ENCODE results near the gene RUNX2. TPM values are rescaled to one million over a fixed set of nuclear protein-coding genes. Genes with fewer than 3 reads are reported as not detected.

Gene RUNX2
- total RNA-seq, 3 donors from 2014 or later: 26.5 to 37.0 (median 31.0) TPM

DNA sequence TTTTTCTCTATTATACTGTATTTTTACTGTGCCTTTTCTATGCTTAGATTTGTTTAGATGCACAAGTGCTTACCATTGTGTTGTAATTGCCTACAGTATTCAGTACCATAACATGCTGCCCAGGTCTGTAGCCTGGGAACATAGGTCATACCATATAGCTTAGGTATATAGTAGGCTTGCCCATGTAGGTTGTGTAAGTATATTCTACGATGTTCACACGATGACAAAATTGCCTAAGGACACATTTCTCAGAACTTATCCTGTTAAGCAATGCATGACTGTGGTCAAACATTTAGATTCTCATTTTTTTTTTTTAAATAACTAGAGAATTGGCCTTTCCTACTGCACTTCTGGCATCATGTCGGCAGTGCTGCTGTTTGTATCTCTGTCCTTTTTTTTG is 303.3 kb downstream of the RUNX2 start:
- H3K4me3 Mint-ChIP-seq: no peak overlapping the region
- H3K27me3 Mint-ChIP-seq (ENCODE audit: low read depth): no peaks in the 10 kb centered on the region
- DNase-seq (no peak), ATAC-seq (no peak)
- H3K9me3 Mint-ChIP-seq: no peaks in the 10 kb centered on the region
- peaks cover 2% of the 10 kb centered on the region for H3K36me3 Mint-ChIP-seq (ENCODE audit: insufficient read depth)
- peaks cover 23% of the 10 kb centered on the region for H3K4me1 Mint-ChIP-seq (ENCODE audit: low read depth)

DNA sequence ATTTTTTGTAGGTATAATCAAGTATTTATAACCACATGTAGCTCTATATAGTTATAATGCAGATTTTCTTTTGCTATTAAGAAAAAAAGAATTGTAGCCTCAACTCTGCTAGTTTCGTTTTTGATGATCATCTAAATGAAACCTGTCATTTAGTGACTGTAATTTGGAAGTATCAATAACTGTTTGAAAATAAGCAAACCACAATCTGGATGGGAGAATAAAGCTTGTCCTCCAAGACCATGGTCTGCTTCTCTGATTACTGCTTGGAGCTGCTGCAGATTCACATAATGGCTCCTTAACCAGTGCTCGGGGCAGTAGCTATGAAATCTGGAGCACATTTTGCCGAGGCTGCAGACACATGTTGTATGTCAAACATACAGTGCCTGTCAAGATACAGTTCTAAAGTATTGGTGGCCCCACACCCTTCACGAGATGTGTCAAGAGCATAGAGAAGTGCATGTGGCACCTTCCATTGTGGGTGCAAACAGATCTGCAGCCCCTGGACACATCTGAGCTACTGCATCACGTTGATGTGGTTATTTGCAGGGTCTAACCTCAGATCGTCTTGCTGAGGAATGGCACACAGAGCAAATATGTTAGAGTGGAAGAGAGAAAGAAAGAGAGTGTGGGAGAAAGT is 305.3 kb downstream of the RUNX2 start:
- H3K9me3 Mint-ChIP-seq: no peaks in the 10 kb centered on the region
- peak; percentile 27 to 50 for ATAC-seq
- no peak for DNase-seq
- H3K27me3 Mint-ChIP-seq (ENCODE audit: low read depth): no peaks in the 10 kb centered on the region
- peaks cover 10% of the 10 kb centered on the region for H3K4me1 Mint-ChIP-seq (ENCODE audit: low read depth)
- H3K36me3 Mint-ChIP-seq (ENCODE audit: insufficient read depth): peaks cover 2% of the 10 kb centered on the region
- H3K4me3 Mint-ChIP-seq: peak overlapping the region; percentile 7

DNA sequence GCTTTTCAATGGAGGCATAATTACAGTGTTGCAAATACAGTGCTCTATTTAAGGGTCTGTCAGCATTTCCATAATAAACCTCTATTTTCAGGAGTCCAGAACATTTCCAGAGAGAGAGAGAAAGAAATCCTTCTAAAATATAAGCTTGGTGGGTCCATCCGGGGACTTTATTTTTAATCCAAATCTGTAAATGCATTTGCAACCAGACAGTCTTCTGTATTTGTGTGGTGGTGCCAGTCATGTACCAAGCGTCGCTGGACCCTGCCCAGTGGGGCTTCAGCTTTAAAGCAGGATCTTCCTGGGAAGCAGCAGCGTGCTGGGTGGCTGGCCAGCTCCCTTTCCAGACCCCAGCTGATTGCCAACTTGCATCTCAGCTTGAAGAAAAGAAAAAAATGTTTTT is 306.1 kb downstream of the RUNX2 start:
- no peaks in the 10 kb centered on the region for H3K27me3 Mint-ChIP-seq (ENCODE audit: low read depth)
- no peak overlapping the region for H3K4me3 Mint-ChIP-seq
- peaks cover 9% of the 10 kb centered on the region for H3K4me1 Mint-ChIP-seq (ENCODE audit: low read depth)
- ATAC-seq (no peak), DNase-seq (no peak)
- H3K36me3 Mint-ChIP-seq (ENCODE audit: insufficient read depth): peaks cover 2% of the 10 kb centered on the region
- no peaks in the 10 kb centered on the region for H3K9me3 Mint-ChIP-seq

DNA sequence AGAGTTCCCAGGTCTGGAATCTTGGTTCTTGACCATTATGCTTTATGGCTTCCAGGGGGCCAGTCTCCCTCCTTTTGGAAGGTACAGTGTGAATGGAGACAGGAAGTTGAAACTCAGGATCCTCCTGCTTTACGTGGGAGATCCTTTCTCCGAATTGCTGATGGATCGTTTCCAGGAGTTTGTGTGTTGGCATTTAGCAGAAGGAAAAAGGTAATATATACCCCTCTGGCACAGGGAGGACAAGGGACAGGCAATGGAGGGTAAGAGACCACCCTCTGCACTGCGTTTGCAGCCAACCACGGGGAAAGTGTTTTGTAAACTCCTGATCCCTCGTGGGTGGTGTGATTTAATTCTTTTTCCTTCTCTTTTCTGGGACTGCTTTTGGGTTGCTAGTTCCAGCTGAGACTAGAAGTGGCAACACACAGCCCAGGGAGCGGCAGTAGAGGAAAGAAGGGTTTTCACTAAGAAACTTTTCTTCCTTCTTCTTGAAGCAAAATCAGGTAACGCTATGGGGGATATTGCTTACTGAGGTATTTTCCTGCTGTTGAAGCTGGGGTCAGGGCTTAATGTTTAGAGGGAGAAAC is 307.2 kb downstream of the RUNX2 start:
- Mint-ChIP-seq H3K27me3 (ENCODE audit: low read depth) (no peaks in the 10 kb centered on the region), H3K4me3 (no peak overlapping the region), H3K36me3 (ENCODE audit: insufficient read depth) (peaks cover 2% of the 10 kb centered on the region), H3K4me1 (ENCODE audit: low read depth) (peaks cover 9% of the 10 kb centered on the region), H3K9me3 (no peaks in the 10 kb centered on the region)
- DNase-seq (no peak), ATAC-seq (no peak)

DNA sequence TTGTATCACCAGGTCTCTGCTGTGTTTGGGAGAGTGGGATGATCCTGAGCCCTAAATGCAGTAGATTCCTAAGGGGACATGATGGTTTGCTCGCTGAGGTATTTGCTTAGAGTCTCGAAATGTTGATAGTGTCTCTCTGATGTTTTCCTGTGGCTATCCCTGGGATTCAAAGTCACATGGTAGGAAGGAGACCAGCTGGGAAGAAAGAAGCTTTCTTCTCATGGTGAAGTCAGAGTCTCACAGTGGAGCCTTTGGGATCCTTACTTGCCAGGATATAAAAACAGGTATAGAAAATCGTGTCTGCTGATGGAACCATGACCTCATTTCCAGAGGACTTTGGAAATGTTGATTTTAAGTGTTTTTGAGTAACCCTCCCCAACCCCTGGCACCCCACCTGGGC is 308.9 kb downstream of the RUNX2 start:
- Mint-ChIP-seq H3K27me3 (ENCODE audit: low read depth) (no peaks in the 10 kb centered on the region), H3K4me1 (ENCODE audit: low read depth) (peaks cover 9% of the 10 kb centered on the region), H3K9me3 (no peaks in the 10 kb centered on the region), H3K4me3 (no peak overlapping the region), H3K36me3 (ENCODE audit: insufficient read depth) (peaks cover 2% of the 10 kb centered on the region)
- DNase-seq (no peak), ATAC-seq (no peak)

DNA sequence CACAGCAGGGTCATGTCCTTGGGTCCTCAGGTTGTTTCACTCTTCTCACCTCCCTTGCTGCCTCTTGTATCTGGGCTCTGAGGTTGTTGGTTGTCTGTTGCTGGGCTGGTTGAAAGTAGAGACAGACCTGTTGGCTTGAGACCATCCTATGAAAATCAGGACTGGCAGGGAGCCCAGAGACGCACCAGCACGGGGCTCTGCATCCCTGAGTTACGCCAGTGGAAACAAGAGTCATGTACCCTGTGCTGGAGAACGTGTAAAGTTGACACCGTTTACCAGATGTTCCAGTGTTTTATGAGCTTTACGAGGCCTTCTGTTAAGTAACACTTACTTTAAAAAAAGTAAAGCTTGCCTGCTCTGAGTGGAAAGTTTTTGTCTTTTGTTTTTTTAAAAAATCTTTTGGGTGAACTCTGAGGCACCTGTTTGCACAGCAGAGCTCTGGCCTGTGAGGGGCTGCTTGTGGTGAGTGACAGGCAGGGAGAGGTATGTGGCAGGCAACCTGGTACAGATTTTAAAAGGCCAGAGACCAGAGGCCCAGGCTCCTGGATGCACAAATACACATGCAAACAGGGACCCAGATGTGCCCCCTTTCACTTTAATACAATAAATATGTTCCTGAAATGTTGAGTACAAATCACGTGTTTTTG is 309.6 kb downstream of the RUNX2 start:
- Mint-ChIP-seq H3K9me3 (no peaks in the 10 kb centered on the region), H3K4me1 (ENCODE audit: low read depth) (peaks cover 8% of the 10 kb centered on the region), H3K36me3 (ENCODE audit: insufficient read depth) (peaks cover 2% of the 10 kb centered on the region), H3K4me3 (no peak overlapping the region), H3K27me3 (ENCODE audit: low read depth) (no peaks in the 10 kb centered on the region)
- DNase-seq (no peak), ATAC-seq (no peak)

DNA sequence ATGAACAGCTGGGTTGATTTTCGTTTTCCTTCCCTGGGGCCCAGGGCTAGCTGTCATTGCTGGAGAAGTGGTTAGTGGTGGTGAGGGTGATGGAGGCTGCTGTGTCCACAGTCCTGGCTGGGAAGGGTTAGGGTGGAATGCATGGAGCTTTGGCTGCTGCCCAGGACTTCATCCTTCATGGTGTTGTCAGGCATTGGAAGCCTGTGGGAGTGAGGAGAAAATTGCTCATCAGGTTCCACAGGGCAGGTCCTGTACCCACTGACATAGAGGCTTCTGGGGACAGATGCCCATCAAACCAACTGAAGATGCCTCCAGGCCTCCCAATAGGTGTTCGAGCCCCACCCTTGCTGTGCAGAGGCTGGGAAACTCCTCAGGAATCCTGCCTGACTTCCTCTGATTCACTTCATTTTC is 312.0 kb downstream of the RUNX2 start:
- ATAC-seq (no peak), DNase-seq (no peak)
- Mint-ChIP-seq H3K4me1 (ENCODE audit: low read depth) (peaks cover 1% of the 10 kb centered on the region), H3K36me3 (ENCODE audit: insufficient read depth) (peaks cover 2% of the 10 kb centered on the region), H3K9me3 (no peaks in the 10 kb centered on the region), H3K27me3 (ENCODE audit: low read depth) (no peaks in the 10 kb centered on the region), H3K4me3 (no peak overlapping the region)

DNA sequence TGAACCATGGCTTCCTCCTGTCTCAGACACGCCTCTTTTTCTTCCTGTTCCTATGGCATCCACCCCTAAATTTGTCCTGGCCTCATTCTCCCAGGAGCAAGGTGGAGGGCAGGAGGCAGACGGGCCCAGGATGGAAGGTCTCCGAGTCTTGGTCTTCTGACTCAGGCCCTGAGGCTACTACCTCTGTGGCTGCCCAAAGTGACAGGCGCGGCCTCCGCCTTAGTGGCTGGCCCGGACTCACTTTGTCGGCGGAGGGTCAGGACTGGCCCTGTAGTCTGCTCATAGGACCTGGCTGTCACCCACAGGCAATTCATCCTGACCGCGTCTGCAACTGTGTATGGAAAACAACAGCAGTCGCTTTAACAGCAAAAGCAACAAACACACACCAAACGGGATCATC is 312.7 kb downstream of the RUNX2 start:
- H3K36me3 Mint-ChIP-seq (ENCODE audit: insufficient read depth): no peaks in the 10 kb centered on the region
- ATAC-seq (no peak), DNase-seq (no peak)
- peaks cover 6% of the 10 kb centered on the region for H3K4me1 Mint-ChIP-seq (ENCODE audit: low read depth)
- no peaks in the 10 kb centered on the region for H3K9me3 Mint-ChIP-seq
- H3K27me3 Mint-ChIP-seq (ENCODE audit: low read depth): no peaks in the 10 kb centered on the region
- H3K4me3 Mint-ChIP-seq: no peak overlapping the region

DNA sequence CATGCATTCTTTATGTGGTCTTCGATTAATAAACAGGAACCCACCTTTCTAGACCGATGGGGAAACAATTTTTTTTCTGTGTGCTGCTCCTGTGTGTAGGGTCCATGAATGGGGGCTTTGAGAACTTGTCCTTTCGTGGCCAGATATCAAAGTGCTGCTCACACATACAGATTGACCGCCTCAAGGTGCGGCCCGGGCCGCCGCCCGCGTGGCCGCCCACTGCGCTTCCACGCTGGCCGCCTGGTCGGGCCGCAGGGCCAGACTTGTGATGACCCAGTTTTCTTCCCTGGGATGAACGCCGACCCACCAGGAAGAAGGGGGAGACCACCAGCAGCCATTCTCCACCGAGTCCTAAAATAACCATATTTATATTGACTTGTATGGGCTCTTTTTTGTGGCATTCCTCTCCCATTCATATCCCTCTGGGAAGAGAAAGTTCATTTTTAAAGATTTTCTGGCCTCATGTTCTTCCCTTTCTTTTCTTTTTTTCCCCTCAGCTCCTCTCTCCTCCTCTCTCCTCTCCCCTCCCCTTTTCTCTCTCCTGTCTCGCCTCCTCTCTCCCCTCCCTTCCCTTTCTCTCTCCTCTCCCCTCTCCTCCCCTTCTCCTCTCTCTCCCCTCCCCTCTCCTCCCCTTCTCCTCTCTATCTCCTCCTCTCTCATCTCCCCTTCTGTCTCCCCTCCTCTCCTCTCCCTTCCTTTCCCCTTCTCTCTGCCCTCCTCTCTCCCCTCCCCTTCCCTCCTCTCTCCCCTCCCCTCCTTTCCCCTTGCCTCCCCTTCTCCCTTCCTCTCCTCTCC is 314.4 kb downstream of the RUNX2 start:
- Mint-ChIP-seq H3K9me3 (no peaks in the 10 kb centered on the region), H3K4me1 (ENCODE audit: low read depth) (peaks cover 11% of the 10 kb centered on the region), H3K36me3 (ENCODE audit: insufficient read depth) (no peaks in the 10 kb centered on the region), H3K4me3 (no peak overlapping the region), H3K27me3 (ENCODE audit: low read depth) (no peaks in the 10 kb centered on the region)
- ATAC-seq (no peak), DNase-seq (no peak)

DNA sequence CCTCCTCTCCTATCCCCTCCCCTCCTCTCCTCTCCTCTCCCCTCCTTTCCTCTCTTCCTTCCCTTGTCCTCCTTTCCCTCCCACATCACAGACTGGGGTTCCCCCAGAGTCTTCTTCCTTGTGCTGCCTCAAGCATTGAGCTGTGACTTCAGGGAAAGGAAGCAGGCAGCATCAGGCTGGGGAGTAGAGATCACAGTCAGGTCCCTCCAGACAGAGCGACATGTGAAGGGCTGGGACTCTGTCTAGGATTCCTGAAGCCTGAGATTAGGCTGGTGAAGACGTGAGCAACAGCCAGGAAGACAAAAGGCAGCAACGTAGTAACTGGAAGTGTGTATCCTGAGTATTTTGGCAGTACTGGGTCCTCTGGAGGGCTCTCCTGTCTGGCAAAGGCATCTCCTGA is 315.0 kb downstream of the RUNX2 start:
- no peaks in the 10 kb centered on the region for H3K27me3 Mint-ChIP-seq (ENCODE audit: low read depth)
- ATAC-seq: no peak
- no peaks in the 10 kb centered on the region for H3K36me3 Mint-ChIP-seq (ENCODE audit: insufficient read depth)
- H3K9me3 Mint-ChIP-seq: no peaks in the 10 kb centered on the region
- DNase-seq: no peak
- H3K4me1 Mint-ChIP-seq (ENCODE audit: low read depth): peaks cover 17% of the 10 kb centered on the region
- no peak overlapping the region for H3K4me3 Mint-ChIP-seq

DNA sequence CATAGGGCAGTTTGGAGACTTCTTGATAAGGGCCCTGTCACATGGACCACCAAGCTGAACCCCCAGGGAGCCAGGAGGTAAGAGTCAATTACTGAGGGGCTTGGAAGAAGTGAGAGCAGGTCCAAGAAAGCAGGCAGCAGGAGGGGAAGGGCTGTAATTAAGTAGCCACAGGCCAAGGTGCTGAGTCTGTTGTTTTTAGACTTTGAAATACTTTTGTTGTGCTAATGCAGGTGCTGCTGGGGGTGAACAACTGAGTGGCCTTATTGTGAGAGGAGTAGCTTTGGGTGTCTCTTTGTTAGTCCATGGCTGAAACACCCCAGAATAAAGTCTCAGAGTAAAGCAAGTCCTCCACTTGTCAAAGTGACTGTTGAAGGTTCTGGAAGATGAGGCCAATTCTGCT is 316.6 kb downstream of the RUNX2 start:
- H3K9me3 Mint-ChIP-seq: no peaks in the 10 kb centered on the region
- H3K36me3 Mint-ChIP-seq (ENCODE audit: insufficient read depth): no peaks in the 10 kb centered on the region
- peaks cover 17% of the 10 kb centered on the region for H3K4me1 Mint-ChIP-seq (ENCODE audit: low read depth)
- H3K4me3 Mint-ChIP-seq: no peak overlapping the region
- ATAC-seq: no peak
- DNase-seq: no peak
- H3K27me3 Mint-ChIP-seq (ENCODE audit: low read depth): no peaks in the 10 kb centered on the region

DNA sequence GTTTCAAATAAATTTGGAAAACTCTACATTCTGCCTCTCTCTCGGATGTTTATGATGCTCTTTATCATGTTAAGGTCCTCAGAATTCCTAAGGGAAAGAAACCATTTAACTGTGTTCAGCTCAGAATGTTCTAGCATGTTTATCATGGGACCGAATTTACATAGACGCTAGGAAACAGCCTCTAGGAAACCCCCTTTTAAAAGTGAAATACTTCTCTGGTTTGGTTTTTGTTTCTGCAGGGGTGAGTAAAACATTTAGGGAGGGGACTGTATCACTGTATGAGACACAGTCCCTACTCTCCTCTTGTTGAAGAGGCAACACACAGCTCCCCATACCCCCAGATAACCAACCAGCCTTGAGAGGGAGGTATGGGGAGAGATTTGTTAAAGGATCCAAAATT is 317.2 kb downstream of the RUNX2 start:
- ATAC-seq (peak; percentile 72 to 81), DNase-seq (no peak)
- Mint-ChIP-seq H3K36me3 (ENCODE audit: insufficient read depth) (no peaks in the 10 kb centered on the region), H3K4me1 (ENCODE audit: low read depth) (peaks cover 17% of the 10 kb centered on the region), H3K4me3 (no peak overlapping the region), H3K9me3 (no peaks in the 10 kb centered on the region), H3K27me3 (ENCODE audit: low read depth) (no peaks in the 10 kb centered on the region)

DNA sequence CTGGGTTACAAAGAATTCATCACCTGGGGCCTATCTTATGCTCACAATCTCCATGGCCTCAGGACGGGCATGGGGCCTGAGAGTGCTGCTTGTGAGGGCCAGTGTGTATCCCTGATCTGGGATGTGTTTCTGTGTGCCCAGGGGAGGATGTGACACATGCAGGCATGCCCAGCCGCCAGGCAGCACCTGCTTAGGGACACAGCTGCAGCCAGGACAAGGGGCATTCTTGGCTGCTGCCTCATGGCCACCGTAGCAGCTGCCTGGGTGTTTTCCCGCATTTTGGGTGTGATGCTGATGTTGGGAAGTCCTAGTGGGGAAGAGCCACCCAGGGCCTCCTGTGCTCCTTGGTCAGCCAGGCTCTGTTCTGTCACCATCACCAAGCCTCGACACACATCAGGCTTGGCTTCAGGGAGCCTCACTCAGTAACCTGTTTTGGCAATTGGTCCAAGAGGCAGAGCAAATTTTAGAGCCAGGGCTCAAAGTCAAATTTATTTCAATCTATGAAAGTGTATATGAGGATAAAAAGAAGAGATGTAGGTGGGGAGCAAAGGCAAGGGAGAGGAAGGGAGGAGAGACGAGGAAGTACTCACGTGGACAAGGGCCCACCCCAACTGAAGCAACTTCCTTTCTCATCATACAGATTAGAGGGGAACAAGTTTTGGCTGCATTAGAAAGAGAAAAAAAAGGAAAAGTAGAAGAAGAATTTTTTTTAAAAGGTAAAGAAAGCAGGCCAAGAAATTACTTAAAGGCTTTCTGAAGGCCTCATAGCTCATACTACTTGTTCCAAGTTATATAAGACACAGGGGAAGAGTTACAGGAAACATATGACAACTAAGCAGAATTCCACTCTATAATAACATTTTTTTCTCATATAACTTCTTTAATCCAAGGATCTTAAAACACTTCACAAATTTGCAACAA is 319.5 kb downstream of the RUNX2 start:
- no peak for ATAC-seq
- H3K4me1 Mint-ChIP-seq (ENCODE audit: low read depth): peaks cover 17% of the 10 kb centered on the region
- H3K36me3 Mint-ChIP-seq (ENCODE audit: insufficient read depth): no peaks in the 10 kb centered on the region
- no peak overlapping the region for H3K4me3 Mint-ChIP-seq
- H3K27me3 Mint-ChIP-seq (ENCODE audit: low read depth): no peaks in the 10 kb centered on the region
- no peaks in the 10 kb centered on the region for H3K9me3 Mint-ChIP-seq
- DNase-seq: no peak

DNA sequence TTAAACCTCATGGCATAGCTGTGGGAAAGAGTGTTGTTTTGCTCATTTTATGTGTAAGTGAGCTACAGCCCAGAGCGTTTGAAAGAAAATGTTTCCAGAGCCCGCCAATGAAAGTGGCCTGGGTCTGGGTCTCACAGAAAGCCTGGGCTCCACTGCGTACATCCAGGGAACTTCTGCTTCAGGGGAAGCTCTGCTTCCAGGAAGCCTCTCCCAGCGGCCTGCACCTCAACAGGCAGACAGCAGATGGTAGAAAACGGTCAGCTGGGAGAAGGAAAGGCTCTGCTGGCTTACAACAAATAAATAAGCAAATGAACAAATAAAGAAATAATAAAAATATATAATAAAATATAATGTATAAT is 320.1 kb downstream of the RUNX2 start:
- H3K4me3 Mint-ChIP-seq: no peak overlapping the region

More for the DNA sequence above, 320.1 kb downstream of the RUNX2 start:
- no peak for DNase-seq
- no peak for ATAC-seq
- peaks cover 17% of the 10 kb centered on the region for H3K4me1 Mint-ChIP-seq (ENCODE audit: low read depth)
- H3K27me3 Mint-ChIP-seq (ENCODE audit: low read depth): no peaks in the 10 kb centered on the region
- no peaks in the 10 kb centered on the region for H3K9me3 Mint-ChIP-seq
- no peaks in the 10 kb centered on the region for H3K36me3 Mint-ChIP-seq (ENCODE audit: insufficient read depth)

Data from activated T-cell treated with anti-CD3 and anti-CD28 coated beads, Interleukin-2, amount 50 U/mL, for 4 hours (primary cell).